Endometrium (tissue), 2 donors: ENCODE measurements around the gene SART3.
"Not testable (repeated sequence)": the region's sequence is repeated elsewhere in the genome, so short reads cannot be mapped to it uniquely, and the experiment has no call there.

ENCODE experiments used
- FAIRE-seq: peaks from 2 replicates; lab custom pipeline; 2012; peaks lifted over from hg19 to GRCh38; lab: Jason Lieb, UNC
- donor health status: control.
- donor health status: control.

Gene SART3

DNA sequence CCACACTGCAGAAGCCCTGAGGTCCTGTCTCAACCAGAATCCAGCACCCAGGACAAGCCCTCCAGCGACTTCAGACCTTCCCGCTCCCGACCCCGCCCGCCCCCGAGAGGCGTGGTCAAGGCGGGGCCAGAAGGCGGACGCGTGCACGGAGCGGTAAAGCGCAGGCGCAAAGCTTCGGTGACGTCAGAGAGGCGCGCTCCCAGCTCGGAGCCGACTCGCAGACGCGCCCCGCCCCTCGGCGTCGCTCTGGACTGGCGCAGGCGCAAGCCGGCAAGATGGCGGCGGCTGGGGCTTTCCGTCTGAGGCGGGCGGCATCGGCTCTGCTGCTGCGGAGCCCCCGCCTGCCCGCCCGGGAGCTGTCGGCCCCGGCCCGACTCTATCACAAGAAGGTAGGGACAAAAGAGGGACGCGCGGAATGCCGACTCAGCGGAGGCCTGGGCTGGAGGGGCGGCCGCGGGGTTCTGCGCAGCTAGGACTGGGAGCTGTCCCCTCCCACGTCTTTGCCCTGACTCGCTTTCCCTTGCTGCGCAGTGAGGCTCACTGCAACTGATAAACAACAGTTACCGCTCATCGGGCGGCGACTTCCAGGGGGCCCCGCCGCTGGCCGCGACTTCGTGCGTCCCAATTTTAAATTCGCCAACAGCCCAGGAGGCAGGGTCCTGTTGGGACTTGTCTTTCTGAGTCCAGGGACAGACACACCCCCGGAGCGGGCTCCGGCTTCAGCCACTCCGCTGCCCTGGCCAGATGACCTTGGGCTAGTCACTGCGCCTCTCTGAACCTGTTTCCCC, 1.6 kb upstream of the SART3 start, which contains the start of gene ISCU:
Gene ISCU (plus strand): TSS at position 249 of the 788 bp plus-strand sequence. CDS start 27 bp downstream, at position 276.
- no peak for FAIRE-seq

DNA sequence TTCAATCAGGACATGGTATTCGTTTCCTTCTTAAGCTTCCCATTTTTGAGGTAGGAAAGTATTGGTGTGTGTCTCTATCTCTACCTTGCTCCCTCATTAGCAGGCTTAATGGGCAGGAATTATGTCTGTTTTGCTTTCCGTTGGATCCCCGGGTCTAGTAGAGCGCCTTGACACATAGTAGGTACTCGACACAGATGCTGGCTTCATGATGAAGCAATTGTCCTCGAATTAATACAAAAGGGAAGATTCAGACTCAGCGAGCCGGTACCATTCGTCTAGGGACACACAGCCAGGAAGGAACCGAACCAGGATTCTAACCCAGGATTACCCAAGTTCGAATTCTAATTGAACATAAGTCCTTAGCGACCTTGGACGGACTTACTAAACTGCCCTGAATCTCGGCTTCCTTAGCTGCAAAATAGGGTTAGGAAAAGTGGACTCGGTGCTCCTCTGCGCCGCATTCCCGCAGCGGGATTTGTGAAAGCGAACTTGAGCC, 927 bp upstream of the SART3 start:
- no peak for FAIRE-seq

DNA sequence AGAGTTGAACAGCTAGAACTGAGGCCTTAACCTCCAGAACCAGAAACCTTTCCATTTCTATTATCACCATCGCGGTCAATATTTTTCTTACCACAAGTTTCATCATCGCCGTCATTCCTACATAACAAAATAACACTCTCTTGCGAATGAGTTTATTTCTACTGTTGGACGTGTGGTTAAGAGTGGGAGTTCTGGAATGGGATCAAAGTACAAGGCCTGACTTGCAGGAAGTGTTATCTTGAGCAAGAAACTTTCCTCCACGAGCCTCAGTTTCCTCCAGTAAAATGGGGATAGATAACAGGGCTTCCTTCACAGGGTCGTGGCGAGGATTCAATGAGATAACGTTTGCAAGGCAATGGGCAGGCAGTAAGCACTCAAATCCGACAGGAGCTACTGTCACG, 652 bp downstream of the SART3 start:
- FAIRE-seq = no peak

DNA sequence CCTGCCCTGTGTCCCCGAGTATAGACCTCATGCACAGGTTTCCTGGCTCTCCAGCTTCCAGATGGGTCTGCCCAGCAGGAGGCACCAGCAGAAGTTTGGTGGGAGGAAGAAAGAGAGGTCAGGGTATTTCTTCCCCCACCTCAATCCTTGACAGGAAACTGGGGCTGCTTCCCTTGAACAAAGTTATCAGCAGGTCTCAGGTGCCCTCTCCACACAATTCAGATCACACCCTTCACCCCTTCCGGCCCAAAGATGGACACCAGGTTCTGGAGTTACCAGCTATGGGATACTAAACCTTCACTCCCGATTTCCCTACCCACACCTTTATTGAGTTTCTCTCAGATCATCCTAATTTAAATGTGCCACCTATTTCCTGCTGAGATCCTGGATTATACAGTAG, 1.2 kb downstream of the SART3 start:
- FAIRE-seq = no peak

DNA sequence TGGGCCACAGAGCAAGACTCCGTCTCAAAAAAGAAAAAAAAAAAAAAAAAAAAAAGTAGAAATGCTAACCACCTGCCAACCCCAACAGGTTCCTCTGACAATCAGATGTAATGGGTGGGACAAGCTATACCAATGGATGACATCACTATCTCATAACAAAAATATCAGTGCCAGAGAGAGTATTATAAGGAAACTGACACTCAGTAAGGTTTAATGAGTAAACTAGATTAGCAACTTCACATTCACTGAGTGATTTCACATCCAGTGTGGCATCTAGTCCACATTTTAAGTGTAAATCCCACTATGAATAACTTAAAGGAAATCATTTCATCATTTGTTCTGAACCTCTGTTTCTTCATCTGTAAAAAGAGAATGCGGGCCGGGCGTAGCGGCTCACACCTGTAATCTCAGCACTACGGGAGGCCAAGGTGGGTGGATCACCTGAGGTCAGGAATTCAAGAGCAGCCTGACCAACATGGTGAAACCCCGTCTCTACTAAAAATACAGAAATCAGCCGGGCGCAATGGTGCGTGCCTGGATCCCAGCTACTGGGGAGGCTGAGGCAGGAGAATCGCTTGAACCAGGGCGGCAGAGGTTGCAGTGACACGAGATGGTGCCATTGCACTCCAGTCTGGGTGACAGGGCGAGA, 1.8 kb downstream of the SART3 start:
- FAIRE-seq = no peak

DNA sequence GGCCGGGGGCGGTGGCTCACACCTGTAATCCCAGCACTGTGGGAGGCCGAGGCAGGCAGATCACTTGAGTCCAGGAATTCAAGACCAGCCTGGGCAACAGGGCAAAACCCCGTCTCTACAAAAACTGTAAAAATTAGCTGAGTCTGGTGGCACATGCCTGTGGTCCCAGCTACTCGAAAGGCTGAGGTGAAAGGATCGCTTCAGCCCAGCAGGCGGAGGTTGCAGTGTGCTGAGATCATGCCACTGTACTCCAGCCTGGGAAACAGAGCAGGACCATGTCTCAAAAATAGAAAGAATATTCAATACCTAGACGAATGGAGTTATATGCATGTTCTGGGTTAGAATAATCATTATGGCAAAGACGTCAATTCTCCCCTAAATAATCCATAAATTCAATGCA, 5.6 kb downstream of the SART3 start:
- FAIRE-seq = not testable (repeated sequence)

DNA sequence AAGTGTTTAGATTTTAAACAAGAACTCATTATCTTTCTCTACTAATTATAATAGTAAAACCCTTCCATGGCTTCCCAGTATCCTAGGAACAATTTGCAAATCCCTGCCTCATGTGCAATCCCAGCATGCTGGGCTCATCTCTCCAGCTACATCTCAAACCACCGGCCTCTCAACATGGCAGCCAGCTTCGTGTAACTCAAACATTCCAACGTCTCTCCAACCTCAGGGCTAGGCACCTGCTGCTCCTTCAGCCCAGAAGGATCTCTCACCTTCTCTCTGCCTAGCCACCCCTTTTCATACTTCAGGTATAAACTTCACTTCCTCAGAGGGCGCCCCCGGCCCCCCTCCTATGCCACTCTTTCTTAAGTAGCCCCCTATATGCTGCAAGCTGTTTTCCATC, 7.2 kb downstream of the SART3 start:
- FAIRE-seq = no peak

DNA sequence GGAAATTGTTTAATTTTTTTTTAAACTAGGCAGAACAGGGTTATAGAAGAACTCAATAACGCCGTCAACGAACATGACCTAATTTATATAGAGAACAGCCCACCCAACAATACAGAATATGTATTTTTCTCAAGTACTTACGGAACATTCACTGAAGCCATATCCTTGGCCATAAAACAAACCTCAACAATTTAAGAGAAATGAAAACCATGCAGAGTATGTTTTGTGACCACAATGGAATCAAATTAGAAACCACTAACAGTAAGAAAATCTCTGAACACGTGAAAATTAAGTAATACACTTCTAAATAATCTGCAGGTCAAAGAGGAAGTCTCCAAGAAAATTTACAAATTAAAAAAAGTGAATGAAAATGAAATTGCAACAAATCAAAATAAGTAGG, 9.4 kb downstream of the SART3 start:
- FAIRE-seq = no peak

DNA sequence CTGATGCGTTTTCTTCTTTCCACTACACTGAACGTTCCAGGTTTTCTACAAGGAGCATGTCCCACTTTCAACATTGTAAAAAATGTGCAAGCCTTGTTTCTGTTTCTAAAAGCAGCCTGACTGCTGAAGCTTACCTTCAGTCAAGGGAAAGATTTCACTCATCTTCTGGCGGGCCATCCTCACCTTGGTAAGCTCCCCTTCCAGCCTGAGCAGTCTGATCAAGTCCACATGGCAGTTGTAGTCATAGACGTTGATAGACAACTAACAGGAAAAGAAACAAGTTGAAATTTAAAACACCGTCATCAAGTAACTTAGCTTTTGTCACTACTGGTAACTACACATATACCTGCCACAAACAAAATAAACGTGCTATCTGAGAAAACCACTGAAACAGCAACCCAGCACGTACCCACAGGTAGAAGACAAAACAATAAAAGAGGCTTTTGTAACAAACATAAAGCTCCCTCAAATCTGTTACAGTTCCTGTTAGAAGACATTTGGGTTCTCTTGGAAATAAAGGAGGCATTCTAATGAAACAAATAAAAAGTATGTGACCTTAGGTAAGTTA, 11.9 kb downstream of the SART3 start:
- no peak for FAIRE-seq

DNA sequence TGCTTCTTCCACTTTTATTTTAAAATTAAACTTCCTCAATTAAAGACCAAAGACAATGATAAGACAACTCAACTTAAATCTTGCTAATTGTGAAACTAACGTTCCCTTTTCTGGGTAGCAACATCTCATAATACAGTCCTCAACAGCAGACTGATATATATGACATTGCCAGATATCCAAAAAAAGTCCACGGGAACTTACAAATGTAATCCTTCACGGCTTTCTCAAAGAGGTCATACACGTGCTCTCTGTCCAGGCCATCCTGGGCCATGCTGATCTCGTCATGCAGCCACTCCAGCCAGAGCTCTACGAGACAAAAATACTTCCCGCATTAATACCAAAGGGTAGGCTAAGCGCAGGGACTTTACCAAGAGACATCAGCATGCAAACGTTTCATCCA, 13.3 kb downstream of the SART3 start:
- no peak for FAIRE-seq

DNA sequence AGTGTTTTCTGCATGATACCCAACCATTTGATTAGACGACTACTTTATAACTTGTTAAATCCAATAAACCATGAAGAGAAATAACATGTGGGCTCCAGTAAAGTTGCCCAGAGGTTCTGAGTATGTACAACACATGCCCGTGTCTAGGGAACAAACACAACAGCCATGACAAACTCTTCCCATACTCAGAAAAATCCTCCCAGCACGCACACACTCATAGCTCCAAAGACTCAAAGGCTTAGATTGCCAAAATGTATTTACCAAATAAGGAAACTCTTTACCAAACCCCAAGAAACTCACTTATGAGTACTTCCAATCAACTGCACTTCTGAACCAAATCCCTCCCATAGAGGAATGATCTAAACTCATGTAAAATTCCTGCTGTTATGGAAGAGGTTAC, 17.3 kb downstream of the SART3 start:
- no peak for FAIRE-seq

DNA sequence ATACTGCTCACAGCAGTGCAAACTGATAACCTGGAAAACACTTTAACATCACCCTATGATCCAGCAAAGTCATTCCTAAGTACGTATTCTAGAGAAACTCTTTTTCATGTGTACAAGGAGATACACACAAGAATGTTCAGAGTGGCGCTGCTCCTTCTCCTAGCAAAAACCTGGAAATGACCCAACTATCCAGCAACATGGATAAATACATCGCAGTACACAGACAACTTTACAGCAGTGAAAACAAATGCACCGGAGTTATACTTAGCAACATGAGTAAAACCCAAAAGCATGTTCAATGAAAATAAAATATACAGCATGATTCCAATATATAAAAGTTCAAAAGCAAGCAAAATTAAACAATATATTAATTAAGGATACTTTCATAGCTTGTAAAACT, 18.7 kb downstream of the SART3 start:
- no peak for FAIRE-seq

DNA sequence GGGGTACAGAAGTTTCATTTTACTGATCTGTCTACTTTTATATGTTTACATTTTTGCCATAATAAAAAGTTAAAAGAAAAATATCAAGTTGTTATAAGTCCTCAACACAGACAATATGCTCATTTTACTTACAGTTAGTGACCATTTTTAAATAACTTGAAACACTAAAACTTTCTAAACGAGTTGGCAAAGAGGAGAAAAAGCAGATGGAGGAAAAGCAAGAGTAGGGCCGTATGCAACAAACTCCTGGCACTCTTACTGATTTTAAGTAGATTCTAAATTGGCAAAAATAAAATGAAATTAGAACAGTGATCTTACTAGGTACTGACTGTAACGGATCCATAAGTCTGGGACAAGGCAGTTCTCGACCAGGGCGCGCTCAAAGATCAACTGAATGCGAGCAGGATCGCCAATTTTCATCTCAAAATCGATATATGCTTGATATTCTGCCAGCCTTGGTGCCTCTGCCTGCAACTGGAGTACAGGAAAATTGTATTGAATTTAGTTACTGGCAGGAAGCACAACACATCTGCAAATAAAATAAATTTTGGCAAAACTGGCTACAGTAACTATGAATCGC, 22.3 kb downstream of the SART3 start:
- FAIRE-seq = no peak

DNA sequence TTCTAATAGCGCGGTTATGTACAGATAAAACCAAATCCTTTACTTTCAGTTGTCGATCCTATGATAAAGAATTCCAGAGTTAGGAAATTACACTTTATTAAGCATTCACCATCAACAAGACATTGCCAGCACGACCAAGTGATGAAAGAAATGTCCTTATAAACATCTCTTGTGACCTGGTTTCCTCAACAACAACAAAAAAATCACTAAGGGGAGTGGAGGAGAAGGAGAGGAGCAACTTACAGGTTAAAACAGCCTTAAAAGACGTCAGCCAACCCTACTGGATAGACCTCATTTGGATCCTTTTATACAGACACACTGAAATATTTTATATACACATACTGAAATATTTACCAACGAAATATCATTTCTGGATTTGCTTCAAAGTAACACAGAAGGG, 22.8 kb downstream of the SART3 start:
- FAIRE-seq = no peak

DNA sequence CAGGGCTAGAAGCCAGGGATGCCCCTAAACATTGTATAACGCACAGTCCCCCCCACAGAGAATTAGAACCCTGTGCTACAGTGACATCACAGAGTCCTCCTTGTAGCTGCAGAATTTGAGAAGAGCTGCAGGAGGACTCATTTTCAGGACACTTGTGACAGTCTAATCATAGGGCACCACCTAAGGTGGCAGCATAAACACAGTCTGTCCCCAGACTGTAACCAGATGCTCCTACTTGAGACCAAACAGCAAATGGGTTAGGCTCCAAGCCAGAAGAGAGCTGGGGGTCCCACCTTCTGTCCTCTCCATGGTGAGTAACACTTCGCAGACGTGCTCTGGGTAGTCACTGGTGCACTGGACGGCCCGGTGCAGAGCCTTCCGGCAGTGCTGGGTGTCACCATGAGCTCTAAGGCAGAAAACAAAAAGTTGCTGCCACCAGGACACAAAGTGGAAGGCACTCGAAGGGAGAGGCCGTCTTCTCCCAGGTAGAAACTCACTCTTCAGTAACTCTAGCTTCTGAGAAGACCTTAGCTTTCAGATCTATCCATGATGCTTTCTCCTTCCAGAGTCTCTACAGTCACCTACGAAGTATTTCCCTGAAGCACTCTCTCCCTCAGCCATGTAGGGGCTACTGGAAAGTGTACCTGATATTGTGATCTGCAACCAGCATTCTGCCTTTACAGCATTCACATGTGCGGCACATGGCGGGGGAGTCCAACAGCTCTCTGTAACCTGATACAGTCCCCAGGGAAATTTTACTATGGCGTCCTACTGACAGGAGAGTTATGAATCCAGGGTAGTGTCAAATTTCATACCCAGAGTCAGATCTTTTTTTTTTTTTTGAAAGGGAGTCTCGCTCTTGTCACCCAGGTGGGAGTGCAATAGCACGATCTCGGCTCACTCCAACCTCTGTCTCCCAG, 28.8 kb downstream of the SART3 start:
- no peak for FAIRE-seq

DNA sequence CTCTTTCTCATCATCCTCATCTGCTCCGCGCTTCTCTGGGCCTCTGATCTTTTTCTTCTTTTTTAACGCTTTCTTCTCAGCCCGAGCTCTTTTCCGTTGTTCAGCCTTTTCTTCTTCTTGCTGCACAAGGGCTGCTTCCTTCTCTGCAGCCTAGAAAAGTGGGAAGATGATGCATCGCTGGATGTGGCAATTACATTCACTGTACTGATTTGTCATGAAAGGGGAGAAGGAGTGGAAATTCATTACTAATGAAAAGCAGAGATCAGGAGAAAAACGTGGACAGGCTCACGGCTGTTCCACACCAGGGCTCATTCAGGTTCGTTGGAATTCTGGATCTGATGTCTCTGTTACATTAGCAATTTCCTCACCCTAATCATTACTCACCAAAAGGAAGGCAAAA, 30.8 kb downstream of the SART3 start:
- no peak for FAIRE-seq

DNA sequence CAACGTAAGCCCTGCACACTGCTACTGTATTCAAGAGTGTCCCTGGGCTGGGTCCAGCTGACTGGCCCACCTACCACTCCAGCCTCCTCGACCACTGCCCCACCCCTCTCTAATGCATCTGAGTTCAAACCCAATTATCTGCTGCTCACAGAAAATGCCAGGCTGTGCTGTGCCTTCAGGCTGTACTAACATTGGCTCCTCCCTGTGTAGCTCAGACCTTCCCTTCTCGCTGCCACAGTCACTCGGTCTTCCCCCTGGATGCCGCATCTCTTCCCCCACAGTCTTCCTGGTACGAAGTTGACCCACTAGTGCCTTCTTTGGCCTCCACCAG, 33.8 kb downstream of the SART3 start:
- FAIRE-seq = no peak

DNA sequence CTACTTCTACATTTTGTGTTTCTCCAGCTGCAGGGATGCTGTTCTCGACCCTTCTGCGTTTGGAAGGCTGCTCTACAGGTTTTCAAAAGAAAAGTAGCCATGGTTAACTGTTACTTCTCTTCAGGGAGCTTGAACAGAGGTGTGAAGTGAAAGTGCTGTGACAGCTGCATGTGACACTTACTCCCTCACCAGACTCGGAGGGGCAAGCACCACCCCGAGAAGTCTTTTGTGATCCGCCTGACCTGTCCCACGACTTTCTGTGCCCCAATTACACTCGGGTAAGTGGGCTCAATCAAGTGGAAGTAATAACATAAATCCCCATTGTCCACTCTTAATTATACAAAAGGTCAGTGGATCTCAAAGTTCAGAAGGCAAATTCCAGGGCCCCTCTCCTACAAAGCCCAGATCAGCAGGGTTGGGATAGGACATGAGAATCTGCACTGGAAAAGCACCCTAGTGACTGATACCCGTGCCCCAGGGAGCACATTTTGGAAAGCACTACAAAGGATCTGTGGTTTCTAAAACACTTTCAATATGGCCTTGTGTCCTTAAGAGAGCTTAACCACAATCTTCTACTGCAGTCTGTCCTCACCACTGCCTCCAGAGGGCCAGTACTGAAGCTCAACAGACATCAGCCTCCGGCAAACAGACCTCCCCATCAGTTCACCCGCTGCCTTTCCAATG, 34.3 kb downstream of the SART3 start:
- FAIRE-seq = no peak

DNA sequence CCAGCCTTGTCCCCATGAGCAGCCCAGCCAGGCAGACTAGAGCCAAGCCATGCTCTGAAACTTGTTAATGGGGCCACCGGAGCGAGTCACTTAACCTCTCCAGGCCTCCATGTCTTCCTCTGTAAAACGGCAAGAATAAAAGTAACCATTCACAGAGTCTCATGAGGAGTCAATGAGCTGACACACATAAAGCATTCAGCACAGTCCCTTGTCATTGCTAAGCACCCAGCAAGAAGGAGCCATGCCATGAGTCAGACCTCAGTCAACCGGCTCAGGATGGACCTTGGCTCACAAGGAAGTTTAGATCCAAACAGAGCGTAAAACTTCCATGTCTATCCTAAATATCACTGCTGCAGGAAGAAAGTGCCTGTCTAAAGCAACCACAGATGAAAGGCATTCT, 35.3 kb downstream of the SART3 start:
- FAIRE-seq = no peak

DNA sequence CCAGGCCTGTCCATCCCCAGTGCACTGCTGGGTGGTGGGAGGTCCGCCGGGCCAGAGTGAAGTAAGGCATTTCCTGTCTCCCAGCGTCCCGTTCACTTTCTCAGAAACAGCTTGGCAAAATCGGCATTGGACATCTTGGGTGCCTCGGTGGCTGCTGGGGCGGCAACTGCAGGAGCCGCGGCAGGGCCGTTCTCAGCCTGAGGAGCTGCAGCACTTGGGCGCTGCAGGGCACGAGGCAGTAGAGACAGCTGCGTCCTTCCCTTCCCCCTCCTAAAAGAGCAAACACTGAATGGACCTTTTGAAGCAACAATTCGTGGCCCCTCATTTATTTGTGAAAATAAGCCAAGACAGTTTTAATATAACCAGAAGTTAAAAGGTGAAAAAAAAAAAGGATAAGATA, 37.6 kb downstream of the SART3 start:
- FAIRE-seq = no peak

DNA sequence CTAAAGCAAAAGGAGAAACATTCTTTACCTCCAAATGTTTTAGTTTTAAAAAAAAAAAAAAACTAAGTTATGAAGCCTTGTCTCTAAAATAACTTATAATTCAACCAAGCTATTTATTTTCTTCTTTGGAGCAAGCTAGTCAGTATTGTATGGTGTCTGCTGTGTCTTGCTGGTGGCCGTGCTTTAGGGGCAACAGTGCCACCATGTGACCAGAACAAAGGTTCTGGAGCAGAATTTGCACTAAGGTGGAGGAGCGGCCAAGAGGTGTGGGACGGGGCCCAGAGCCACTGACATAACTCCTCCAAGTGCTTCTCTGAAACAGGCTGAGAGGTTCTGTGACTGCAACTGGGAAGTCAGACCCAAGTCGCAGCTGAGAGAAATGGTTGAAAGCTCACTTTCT, 41.4 kb downstream of the SART3 start:
- no peak for FAIRE-seq
